OCI-LY1 (cell line): ENCODE data around the gene ALKBH3.

ENCODE experiments used
- H2AFZ ChIP-seq: fragments of 200-600 bp; sonication (generic), shearing (Covaris generic); 2 replicates; pipeline ENCODE4 v1.6.0; 2014; ENCODE audit warnings: antibody characterized with exemption, mild to moderate bottlenecking, low read length
- H3F3A ChIP-seq: fragments of 200-600 bp; sonication (generic), shearing (Covaris generic); 2 replicates; pipeline ENCODE4 v1.6.0; 2014; ENCODE audit warnings: mild to moderate bottlenecking, antibody characterized with exemption, low read length, moderate library complexity; ENCODE audit not compliant: insufficient read depth
- H3K27ac ChIP-seq: fragments of 200-600 bp; sonication (generic); 2 replicates; pipeline ENCODE4 v1.5.1; 2014; ENCODE audit warnings: low read length, mixed run types, mild to moderate bottlenecking, low read depth; ENCODE audit not compliant: poor library complexity, severe bottlenecking
- H3K27me3 ChIP-seq: fragments of 200-600 bp; sonication (generic); 2 replicates; pipeline ENCODE4 v1.6.0; 2014; ENCODE audit warnings: antibody characterized with exemption, mild to moderate bottlenecking, low read length, moderate library complexity; ENCODE audit not compliant: insufficient read depth
- H3K36me3 ChIP-seq: fragments of 200-600 bp; sonication (generic); 2 replicates; pipeline ENCODE4 v1.6.1; 2014; ENCODE audit warnings: mild to moderate bottlenecking, antibody characterized with exemption, low read length, moderate library complexity, mixed read lengths; ENCODE audit not compliant: insufficient read depth
- H3K4me1 ChIP-seq: fragments of 200-600 bp; sonication (generic); 2 replicates; pipeline ENCODE4 v1.5.1; 2014; ENCODE audit warnings: mild to moderate bottlenecking, low read length, moderate library complexity; ENCODE audit not compliant: insufficient read depth, severe bottlenecking
- H3K4me2 ChIP-seq: fragments of 200-600 bp; sonication (generic), shearing (Covaris generic); 2 replicates; pipeline ENCODE4 v1.6.1; 2014; ENCODE audit warnings: low read length
- H3K4me3 ChIP-seq: fragments of 200-600 bp; sonication (generic); 2 replicates; pipeline ENCODE4 v1.5.1; 2014; ENCODE audit warnings: low read length, low read depth, mild to moderate bottlenecking, mixed read lengths; ENCODE audit not compliant: poor library complexity, severe bottlenecking
- H3K79me2 ChIP-seq: fragments of 200-600 bp; shearing (Covaris generic); 2 replicates; pipeline ENCODE4 v1.6.1; 2016; ENCODE audit warnings: mixed run types, low read length, mixed read lengths; ENCODE audit not compliant: insufficient read depth
- H3K9ac ChIP-seq: fragments of 200-600 bp; sonication (generic), shearing (Covaris generic); 2 replicates; pipeline ENCODE4 v1.6.1; 2014; ENCODE audit warnings: mild to moderate bottlenecking, low read length, mixed read lengths
- H3K9me2 ChIP-seq: fragments of 200-600 bp; sonication (generic), shearing (Covaris generic); 2 replicates; pipeline ENCODE4 v1.6.1; 2014; ENCODE audit warnings: low read depth, mild to moderate bottlenecking, low read length, mixed read lengths
- H3K9me3 ChIP-seq: fragments of 200-600 bp; shearing (Covaris generic); 2 replicates; pipeline ENCODE4 v1.6.1; 2014; ENCODE audit warnings: low read length, mixed read lengths
- H4K20me1 ChIP-seq: fragments of 200-600 bp; sonication (generic), shearing (Covaris generic); 2 replicates; pipeline ENCODE4 v1.6.0; 2016; ENCODE audit warnings: mild to moderate bottlenecking, low read length; ENCODE audit not compliant: insufficient read depth
- EZH2 ChIP-seq: fragments of 200-600 bp; sonication (generic), shearing (Covaris generic); IDR thresholded peaks from 2 replicates; pipeline ENCODE4 v1.8.0; 2017; ENCODE audit warnings: borderline replicate concordance, mixed run types, mild to moderate bottlenecking, antibody characterized with exemption, low read length, moderate library complexity, mixed read lengths
- TF ChIP-seq, protein P1 (sequence below): fragments of 200-600 bp; sonication (generic), shearing (Covaris generic); IDR thresholded peaks from 2 replicates; pipeline ENCODE4 v1.5.1; 2017; ENCODE audit warnings: mild to moderate bottlenecking, antibody characterized with exemption, low read length, moderate library complexity, mixed read lengths

The ALKBH3 gene

DNA sequence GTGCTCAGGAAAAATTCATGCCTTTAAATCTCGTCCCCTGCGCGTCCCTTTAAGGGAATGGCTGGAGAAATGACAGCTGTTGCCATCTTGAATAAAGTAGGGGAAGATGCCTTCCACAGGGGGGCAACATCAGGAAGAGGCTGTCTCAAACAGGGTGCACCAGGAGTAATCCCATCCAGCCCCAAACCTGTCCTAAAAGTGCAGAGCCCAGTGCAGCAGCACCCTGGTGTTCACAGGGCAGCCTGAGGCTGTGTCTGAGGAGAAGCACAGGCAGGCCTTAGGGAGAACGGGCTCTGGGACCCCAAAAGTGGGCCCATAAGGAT, 51.0 kb downstream of the ALKBH3 start:
- Histone ChIP-seq H3K9me3 (no peaks in the 10 kb centered on the region), H3K36me3 (no peaks in the 10 kb centered on the region), H3K79me2 (no peaks in the 10 kb centered on the region), H3K27ac (no peak overlapping the region), H2AFZ (no peak overlapping the region), H4K20me1 (no peaks in the 10 kb centered on the region), H3K4me3 (no peak overlapping the region), H3K4me2 (no peak overlapping the region), H3K27me3 (no peaks in the 10 kb centered on the region), H3F3A (no peaks in the 10 kb centered on the region), H3K9me2 (no peaks in the 10 kb centered on the region), H3K9ac (no peak overlapping the region), H3K4me1 (no peaks in the 10 kb centered on the region)
- no peak for TF ChIP-seq EZH2
- TF ChIP-seq, protein P1, sequence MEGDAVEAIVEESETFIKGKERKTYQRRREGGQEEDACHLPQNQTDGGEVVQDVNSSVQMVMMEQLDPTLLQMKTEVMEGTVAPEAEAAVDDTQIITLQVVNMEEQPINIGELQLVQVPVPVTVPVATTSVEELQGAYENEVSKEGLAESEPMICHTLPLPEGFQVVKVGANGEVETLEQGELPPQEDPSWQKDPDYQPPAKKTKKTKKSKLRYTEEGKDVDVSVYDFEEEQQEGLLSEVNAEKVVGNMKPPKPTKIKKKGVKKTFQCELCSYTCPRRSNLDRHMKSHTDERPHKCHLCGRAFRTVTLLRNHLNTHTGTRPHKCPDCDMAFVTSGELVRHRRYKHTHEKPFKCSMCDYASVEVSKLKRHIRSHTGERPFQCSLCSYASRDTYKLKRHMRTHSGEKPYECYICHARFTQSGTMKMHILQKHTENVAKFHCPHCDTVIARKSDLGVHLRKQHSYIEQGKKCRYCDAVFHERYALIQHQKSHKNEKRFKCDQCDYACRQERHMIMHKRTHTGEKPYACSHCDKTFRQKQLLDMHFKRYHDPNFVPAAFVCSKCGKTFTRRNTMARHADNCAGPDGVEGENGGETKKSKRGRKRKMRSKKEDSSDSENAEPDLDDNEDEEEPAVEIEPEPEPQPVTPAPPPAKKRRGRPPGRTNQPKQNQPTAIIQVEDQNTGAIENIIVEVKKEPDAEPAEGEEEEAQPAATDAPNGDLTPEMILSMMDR, result no peak

DNA sequence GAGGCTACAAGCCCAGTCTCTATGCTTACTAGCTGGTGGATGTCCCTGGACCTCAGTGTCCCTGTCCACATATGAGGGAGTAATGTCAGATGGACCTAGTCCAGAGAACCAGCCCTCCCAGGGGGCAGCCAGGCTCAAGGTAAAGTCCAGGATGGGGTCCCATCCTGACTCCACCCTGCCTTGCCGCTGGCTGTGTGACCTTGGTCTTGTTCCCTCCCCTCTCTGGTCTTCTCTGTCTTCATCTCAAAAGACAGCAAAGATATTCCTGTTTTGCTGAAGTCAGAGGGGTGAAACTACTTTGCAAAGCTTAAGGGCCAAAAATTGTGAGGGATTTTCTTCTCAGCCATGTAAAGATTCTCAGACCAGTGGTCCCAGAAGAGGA, 52.6 kb downstream of the ALKBH3 start:
- Histone ChIP-seq H3K4me1 (no peaks in the 10 kb centered on the region), H3K27me3 (no peaks in the 10 kb centered on the region), H3K9me3 (no peaks in the 10 kb centered on the region), H3K27ac (no peak overlapping the region), H3K4me3 (no peak overlapping the region), H2AFZ (no peak overlapping the region), H3F3A (no peaks in the 10 kb centered on the region), H3K9me2 (no peaks in the 10 kb centered on the region), H3K79me2 (no peaks in the 10 kb centered on the region), H4K20me1 (no peaks in the 10 kb centered on the region), H3K36me3 (no peaks in the 10 kb centered on the region), H3K4me2 (no peak overlapping the region), H3K9ac (no peak overlapping the region)
- TF ChIP-seq, protein P1, result no peak
- no peak for TF ChIP-seq EZH2

DNA sequence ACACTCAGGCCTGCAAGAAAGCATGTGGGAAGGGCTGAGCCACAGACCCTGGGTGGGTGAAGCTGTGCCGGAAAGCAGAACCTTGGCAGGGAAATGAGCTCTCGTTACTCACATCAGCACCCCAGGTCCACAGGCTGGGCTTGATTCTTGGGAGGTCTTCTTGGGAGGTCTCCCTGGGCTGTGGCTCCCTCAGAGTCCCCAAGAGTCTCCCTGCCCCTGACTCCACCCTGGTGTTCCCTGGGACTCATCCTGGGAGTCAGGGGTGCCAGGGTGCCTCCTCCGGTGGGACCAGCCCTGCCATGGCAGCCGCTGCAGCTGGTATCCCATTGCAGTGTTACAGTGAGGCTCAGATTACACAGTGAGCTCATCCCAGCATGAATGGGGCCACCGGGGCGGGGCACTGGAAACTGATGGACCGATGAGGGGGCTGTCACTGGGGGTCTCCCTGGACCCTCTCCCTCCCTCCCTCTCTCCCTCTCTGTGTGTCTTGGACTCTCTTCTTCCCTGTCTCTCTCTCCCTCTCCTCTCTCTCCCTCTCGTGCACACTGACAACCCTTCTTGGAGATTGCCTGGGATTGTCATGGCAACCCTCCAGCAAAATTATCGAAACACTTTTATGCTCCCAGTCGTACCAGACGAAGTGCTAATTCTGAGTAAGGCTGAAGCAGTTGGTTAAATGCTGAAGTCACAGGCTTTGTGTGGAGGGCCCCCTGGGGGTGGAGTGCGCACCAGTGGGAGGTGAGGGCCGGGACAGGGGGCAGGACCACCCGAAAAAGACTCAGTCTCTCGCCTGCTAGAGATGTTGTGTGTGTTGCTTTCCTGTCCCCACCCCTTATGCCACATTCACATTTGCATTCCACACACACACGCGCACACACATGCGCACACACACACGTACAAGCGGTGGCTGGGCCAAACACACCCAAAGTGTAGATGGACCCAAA, 53.2 kb downstream of the ALKBH3 start:
- TF ChIP-seq, protein P1, result no peak
- TF ChIP-seq EZH2, result no peak

More for the DNA sequence above, 53.2 kb downstream of the ALKBH3 start:
- no peaks in the 10 kb centered on the region for H3K27me3 ChIP-seq
- H3K4me1 ChIP-seq, result no peaks in the 10 kb centered on the region
- no peaks in the 10 kb centered on the region for H3K9me2 ChIP-seq
- H2AFZ ChIP-seq, result no peak overlapping the region
- H3F3A ChIP-seq, result no peaks in the 10 kb centered on the region
- no peak overlapping the region for H3K27ac ChIP-seq
- no peaks in the 10 kb centered on the region for H3K36me3 ChIP-seq
- H3K4me3 ChIP-seq, result no peak overlapping the region
- no peak overlapping the region for H3K4me2 ChIP-seq
- no peak overlapping the region for H3K9ac ChIP-seq
- H3K9me3 ChIP-seq, result no peaks in the 10 kb centered on the region
- H3K79me2 ChIP-seq, result no peaks in the 10 kb centered on the region
- no peaks in the 10 kb centered on the region for H4K20me1 ChIP-seq
